Right renal cortex interstitium (tissue), 3 donors: Measurements from ENCODE around the gene YIPF4. TPM values are rescaled to one million over a fixed set of nuclear protein-coding genes. Genes with fewer than 3 reads are reported as not detected.
"Not testable (repeated sequence)": the region's sequence is repeated elsewhere in the genome, so short reads cannot be mapped to it uniquely, and the experiment has no call there.

Source experiments
- DNase-seq, 3 donors: peaks; one replicate each; pipeline ENCODE4 v3.0.0-alpha.2; 2013; ENCODE audit warnings: low read depth in 3 of 3, low spot score in 2 of 3
- polyA plus RNA-seq, 3 donors: library from polyadenylated mRNA; unstranded; fragments of 120-200 nt; gene quantifications; one replicate each; pipeline ENCODE4 v1.2.1, GENCODE V29; 2013; ENCODE audit not compliant: insufficient read length in 3 of 3

Gene YIPF4
- polyA plus RNA-seq, 3 donors, result 65.7 to 71.9 (median 67.2) TPM

DNA sequence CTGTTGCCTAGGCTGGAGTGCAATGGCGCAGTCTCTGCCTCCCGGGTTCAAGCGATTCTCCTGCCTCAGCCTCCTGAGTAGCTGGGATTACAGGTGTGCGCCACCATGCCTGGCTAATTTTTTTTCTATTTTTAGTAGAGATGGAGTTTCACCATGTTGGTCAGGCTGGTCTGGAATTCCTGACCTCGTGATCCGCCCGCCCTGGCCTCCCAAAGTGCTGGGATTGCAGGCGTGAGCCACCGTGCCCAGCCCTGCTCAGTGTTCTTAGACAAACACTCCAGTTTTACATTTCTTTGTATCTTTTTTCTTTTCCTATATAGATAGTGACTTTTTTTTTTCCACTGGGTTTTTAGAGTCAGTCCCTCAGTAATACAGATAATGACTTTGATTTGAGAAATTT lies 86.6 kb downstream of the YIPF4 start:
- not testable (repeated sequence) for DNase-seq

DNA sequence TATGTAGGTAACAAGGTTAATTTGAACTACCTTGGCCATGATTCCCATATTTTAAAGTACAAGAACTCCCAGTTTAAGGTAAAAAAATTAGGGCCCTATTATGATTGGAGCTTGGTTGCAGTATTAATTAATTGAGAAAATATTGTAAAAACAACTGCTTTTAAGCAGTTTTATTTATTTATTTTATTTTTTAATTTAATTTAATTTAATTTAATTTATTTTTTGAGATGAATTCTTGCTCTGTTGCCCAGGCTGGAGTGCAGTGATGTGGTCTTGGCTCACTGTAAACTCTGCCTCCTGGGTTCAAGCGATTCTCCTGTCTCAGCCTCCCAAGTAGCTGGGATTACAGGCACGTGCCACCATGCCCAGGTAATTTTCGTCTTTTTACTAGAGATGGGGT lies 88.0 kb downstream of the YIPF4 start:
- DNase-seq, result not testable (repeated sequence)

Other genes with a start within 250 kb of the YIPF4 start
- gene DPY30, start 238.1 kb upstream of the YIPF4 start, polyA plus RNA-seq, result 100 to 1,000 TPM; 110 to 119 (median 115) TPM
- gene SPAST, start 214.3 kb upstream of the YIPF4 start, polyA plus RNA-seq, result 10 to 100 TPM; 33.6 to 37.0 (median 33.7) TPM
- gene SLC30A6, start 112.0 kb upstream of the YIPF4 start, polyA plus RNA-seq, result 10 to 100 TPM; 27.3 to 29.3 (median 27.7) TPM
- gene NLRC4, start 13.0 kb upstream of the YIPF4 start, polyA plus RNA-seq, result 1 to 10 TPM in 2 of 3 donors, under 1 TPM in 1; 1.00 to 1.1 (median 1.0) TPM
- gene BIRC6, start 79.1 kb downstream of the YIPF4 start, polyA plus RNA-seq, result 10 to 100 TPM; 66.2 to 84.6 (median 77.9) TPM